DMS153 (cell line): ENCODE data around the gene TAF3.

Experiments used
- DNase-seq: peaks from one replicate; lab custom pipeline; 2025; lab: John Stamatoyannopoulos, UW

Gene TAF3

DNA sequence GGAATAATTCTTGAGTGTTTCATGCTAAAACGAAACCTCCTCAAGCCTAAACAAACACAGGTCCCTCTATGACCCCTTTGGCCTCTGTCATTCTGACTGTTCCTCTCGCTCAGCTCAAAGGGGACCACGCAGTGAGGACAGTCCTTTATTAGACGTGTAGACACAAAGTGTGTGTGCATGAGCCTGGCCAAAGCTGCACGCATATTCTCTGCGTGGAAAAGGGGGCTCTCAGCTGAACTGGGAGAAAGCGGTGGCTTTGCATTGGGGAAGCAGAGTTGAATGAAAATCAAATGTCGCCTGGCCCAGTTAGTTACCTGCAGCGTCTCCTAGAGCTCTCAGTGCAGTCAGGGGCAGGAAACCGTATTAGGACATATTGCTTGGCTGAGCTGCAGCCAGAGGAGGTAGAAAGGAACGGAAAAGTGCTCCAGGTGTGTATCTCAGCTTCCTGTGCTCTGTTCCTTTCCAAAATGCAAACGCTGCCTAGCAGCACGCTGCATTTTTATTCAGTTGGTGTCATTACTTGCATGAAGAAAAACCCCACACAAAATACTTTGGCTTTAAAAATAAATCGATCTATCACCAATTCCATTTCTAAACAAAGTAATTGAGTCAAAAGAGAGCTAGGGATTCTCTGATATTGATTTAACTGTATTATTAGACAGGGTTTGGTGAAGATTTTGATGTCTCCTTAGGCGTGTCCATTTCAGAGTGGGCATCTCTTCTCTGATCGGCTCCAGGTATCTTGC, 241.1 kb downstream of the TAF3 start:
- no peak for DNase-seq

DNA sequence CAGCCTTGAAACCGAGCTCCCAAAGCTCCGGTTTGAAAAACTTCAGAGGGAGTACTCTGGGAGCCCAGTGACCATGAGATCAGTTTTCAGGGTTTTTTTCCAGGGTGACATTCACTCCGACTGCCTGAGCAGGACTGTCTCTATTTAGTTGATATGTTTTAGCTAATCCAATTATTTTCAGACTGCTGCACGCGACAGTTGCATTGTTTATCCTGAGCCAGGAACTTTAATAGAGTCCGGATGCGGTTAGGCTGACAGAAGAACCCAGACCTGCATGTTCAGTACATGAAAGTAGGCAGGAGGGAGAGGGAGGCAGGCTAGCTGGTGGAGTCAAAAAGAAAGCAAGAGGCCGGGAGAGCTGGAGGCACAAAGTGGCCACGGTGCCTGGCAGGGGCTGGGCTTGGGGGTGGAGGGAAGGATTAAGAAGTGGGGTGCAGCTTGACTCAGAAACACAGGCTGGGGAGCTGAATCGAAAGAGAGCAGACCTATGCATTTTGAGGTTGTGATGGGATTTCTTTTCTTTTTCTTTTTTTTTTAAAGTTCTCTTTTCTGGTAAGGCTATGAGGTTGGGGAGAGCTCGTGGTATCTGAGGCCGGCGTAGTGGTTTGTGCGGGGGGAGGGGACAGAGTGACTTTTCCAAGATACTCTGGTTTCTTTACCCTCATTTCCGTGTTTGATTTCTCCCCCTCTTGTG, 241.9 kb downstream of the TAF3 start:
- no peak for DNase-seq

DNA sequence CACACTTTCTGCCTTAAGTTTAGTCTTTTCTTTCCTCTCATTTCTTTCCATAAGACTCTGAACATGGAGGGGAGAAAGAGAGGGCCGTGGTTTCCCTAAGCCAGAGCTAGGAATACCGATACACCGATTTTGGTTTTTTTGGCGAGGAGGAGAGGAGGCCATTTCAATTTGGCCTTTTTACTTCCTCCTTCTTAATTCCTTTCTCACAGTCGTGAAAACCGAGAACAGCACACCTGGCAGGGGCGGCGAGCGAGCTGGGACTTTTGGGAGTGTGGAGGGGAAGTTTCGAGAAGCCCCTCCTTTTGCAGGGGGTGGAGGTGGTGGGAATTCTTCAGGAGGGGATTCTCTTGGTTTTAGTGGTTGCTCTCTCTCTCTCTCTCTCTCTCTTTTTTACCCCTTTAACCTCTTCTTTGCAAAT, 242.4 kb downstream of the TAF3 start:
- DNase-seq: no peak

DNA sequence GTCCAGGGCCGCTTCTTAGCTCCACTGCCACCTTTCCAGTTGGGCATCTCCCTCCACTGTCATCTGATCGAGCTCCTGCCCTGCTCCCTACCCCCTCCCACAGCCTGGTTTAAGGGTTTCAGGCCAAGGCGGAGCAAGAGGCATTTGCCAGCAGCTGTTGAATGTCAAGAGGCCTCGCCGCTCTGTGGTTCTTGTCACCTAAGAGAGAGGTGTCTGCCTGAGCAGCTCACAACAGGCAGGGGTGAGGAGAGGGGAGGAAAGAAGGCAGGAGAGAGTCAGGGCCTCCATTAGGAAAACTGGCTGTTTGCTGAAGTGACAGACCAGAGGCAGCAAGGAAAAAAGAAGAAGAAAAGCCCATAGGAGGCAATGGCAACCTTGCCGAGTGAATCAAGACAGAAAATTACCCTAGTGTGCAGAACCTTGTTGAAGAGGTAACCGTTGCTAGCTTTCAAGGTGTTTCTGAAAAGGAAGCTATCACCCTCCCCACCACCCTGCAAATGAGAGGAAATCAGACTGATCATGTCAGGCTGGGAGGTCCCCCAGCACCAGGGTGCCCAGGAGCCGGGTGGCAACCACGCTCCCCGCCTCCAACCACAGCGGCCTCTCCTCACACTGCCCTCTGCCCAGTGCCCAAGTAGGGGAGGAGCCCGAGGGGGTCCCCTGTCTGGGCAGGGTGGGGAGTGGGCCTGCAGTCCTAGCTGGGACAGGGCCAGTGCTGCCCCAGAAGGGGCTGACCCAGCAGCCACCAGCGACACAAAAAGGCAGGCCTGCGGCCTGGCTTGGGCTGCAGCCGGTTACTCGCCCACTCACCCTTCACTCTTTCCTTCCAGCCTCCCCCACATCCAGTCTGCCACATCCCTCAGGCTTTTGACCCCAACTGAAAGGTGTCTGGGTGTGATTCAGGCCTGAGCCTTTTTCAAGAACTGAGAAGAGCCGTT, 243.2 kb downstream of the TAF3 start:
- DNase-seq: no peak

DNA sequence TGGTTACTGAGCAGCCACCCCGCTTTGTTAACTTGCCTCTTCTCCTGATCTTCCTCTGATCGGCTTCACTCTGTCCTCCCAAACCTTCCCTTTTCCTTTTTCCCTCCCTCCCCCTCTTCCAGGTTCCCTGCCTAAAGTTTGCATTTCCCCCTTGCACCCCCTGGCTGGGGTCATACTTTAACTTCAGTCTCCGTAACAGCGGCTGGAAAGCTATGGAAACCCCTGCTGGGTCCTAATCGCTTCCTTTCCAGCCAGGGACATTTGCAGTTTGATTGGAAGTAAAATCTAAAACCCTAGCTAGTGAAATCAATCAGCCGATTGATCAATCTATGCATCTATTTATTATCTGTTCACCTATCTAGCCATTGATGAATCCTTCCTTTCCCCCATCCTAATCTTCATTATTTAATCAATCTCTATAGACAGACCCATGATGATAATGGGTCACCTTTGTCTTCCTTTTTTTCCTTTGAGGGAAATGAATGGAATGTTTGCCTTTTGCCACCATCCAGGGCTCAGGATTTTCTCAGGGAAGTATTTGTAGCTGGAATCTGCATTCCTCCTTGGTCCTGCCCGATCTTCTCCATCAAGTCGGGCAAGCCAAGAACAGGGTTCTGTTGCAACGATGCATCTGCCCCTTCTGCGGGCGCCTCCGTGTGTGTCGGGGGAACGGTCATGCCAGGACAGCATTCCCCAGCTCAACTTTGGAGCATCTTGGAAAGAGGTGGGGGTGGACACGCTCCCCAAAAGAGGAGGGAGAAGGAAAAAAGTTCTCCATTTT, 245.0 kb downstream of the TAF3 start:
- no peak for DNase-seq

DNA sequence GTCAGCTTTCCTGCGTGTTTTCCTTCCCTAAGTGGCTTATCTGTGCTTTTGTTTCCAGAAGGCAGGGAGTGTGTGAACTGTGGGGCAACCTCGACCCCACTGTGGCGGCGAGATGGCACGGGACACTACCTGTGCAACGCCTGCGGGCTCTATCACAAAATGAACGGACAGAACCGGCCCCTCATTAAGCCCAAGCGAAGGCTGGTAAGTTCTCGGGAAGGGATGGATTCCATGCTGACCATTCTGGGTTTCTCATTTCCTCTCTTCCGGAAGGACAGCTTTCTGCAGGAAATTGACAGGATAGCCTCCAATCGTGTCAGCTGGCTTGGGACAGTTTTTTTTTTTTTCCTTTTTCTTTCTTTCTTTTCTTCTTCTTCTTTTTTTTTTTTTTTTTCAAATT, 245.6 kb downstream of the TAF3 start:
- DNase-seq: no peak

DNA sequence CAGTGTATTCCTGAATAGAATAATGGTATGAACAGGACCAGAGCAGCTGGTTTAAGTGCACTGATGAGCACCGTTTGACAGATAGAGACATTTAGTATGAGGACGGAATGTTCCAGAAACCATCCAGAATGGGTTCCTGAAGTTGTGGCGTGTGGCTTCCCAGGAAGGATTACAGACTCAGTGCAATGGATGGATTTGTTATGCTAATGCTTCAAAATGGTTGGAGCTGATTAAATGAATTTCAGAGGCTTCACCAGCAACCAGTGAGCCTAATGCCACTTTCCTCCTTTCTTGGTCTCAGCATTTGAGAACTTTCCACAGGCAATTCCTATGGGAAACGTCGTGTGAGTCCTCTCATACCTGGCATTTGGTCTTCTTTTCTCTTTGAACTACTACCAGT, 246.1 kb downstream of the TAF3 start:
- no peak for DNase-seq

DNA sequence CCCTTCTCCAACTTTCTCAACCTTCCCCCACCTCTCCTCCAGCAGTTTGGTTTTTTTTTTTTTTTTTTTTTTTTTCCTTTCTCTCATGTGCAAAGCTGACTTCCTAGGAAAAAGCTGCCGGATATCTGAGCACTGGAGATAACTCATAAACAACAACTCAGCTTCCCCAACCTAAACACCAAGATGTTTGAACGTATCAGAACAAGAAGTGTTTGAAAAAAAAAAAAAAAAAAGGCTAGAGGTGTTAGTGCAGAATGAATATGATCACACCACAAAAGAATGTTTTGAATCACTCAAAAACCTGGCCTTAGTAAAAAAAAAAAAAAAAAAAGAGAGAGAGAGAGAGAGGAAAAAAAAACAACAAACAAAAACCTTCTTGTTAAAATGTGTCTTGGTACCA, 247.3 kb downstream of the TAF3 start:
- DNase-seq: no peak

DNA sequence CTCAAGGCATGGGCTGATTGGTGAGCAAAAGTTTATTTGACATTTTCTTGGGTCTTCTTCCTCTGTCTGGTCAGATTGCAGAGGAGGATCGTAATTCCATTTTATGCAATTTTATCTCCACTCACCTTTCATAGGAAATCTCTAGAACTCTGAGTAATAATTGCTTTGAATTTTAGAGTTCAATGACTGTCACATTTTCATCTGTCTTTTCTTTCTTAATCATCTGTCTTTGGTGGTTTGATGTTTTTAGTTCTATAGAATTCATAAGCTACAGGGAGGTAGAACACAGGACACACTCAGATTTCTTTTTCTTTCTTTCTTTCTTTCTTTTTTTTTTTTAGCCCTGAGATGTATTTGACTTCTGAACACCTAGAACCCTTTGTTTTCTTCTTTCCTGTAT, 247.8 kb downstream of the TAF3 start:
- no peak for DNase-seq
